GM12878 (cell line): ENCODE measurements around the gene ZNF423. TPM values are rescaled to one million over a fixed set of nuclear protein-coding genes. Genes with fewer than 3 reads are reported as not detected.
A peak's percentile ranks its signal among the peaks of the same experiment; 100 is the strongest.

Experiments used
- ATAC-seq: fragments of 200-7000 bp; cut with Tn5 transposase; 3 replicates; pipeline ENCODE4 v1.9.1; 2020; ENCODE audit warnings: mild to moderate bottlenecking, moderate library complexity
- BruUV-seq: library from RNA; stranded (reverse); fragments of 400-500 nt; replicated peaks from 2 replicates; lab custom pipeline; 2021; lab: Mats Ljungman, UMichigan
- CTCF ChIA-PET: fragments of 300-600 bp; sonication (Branson Sonifier 250); formaldehyde crosslinking; extraction: SDS; loops from one replicate; lab custom pipeline; 2021; ENCODE audit warnings: inconsistent platforms; lab: Yijun Ruan, JAX
- POLR2A ChIA-PET: fragments of 350-600 bp; formaldehyde crosslinking; extraction: SDS; loops from one replicate; lab custom pipeline; 2021; ENCODE audit warnings: inconsistent platforms; lab: Charles Lee
- RAD21 ChIA-PET: fragments of 300-600 bp; sonication (Branson Sonifier 250); formaldehyde crosslinking; loops from one replicate; lab custom pipeline; 2023; ENCODE audit warnings: antibody characterized with exemption; ENCODE audit not compliant: unreplicated experiment; lab: Charles Lee
- SMC1A ChIA-PET: fragments of 300-600 bp; sonication (Branson Sonifier 250); formaldehyde crosslinking; loops from one replicate; lab custom pipeline; 2023; ENCODE audit not compliant: unreplicated experiment, uncharacterized antibody; lab: Charles Lee
- DNase-seq: peaks from one replicate; pipeline ENCODE4 v3.0.0-alpha.2; 2011; ENCODE audit warnings: low read depth, low spot score
- FAIRE-seq: peaks from 3 replicates; lab custom pipeline; 2011; peaks lifted over from hg19 to GRCh38; lab: Jason Lieb, UNC
- H2AFZ ChIP-seq: 2 replicates; pipeline ENCODE4 v1.6.0; 2011; ENCODE audit warnings: low read depth, low read length, control low read depth; ENCODE audit not compliant: control insufficient read depth
- H3K27ac ChIP-seq: 2 replicates; pipeline ENCODE4 v1.5.1; 2011; ENCODE audit warnings: control low read depth; ENCODE audit not compliant: control insufficient read depth, insufficient read depth
- H3K27me3 ChIP-seq, 2 experiments: replicated peaks in 1 of 2; 2 replicates each; pipeline versions ENCODE4 v1.6.0 to v1.6.1; 2011; ENCODE audit warnings: low read length in 1 of 2; ENCODE audit not compliant: control insufficient read depth in 2 of 2, insufficient read depth in 2 of 2
- H3K36me3 ChIP-seq, 2 experiments: 2 replicates each; pipeline ENCODE4 v1.5.1; 2011; ENCODE audit warnings: low read length in 1 of 2; ENCODE audit not compliant: control insufficient read depth in 2 of 2, insufficient read depth in 2 of 2
- H3K4me1 ChIP-seq: 2 replicates; pipeline ENCODE4 v1.6.1; 2011; ENCODE audit warnings: mild to moderate bottlenecking, low read length, moderate library complexity, mixed read lengths; ENCODE audit not compliant: control insufficient read depth, insufficient read depth
- H3K4me2 ChIP-seq: 2 replicates; pipeline ENCODE4 v1.6.0; 2011; ENCODE audit warnings: control low read depth; ENCODE audit not compliant: control insufficient read depth, insufficient read depth
- H3K4me3 ChIP-seq: fragments of 200-600 bp; sonication (generic); 2 replicates; pipeline ENCODE4 v1.5.1; 2016
- H3K79me2 ChIP-seq: 2 replicates; pipeline ENCODE4 v1.6.0; 2011; ENCODE audit warnings: low read length; ENCODE audit not compliant: control insufficient read depth, insufficient read depth
- H3K9ac ChIP-seq: 2 replicates; pipeline ENCODE4 v1.8.0; 2011; ENCODE audit warnings: low read length, control low read depth, mixed read lengths; ENCODE audit not compliant: control insufficient read depth, insufficient read depth
- H3K9me3 ChIP-seq: replicated peaks from 3 replicates; pipeline ENCODE4 v1.5.1; 2011; ENCODE audit warnings: mild to moderate bottlenecking, low read length; ENCODE audit not compliant: control insufficient read depth, insufficient read depth
- H4K20me1 ChIP-seq: 2 replicates; pipeline ENCODE4 v1.6.0; 2011; ENCODE audit not compliant: control insufficient read depth, insufficient read depth
- IKZF2 ChIP-seq, 2 experiments: fragments of 450-650 bp; IDR thresholded peaks; 2 replicates each; pipeline ENCODE4 v1.6.1; 2017; ENCODE audit warnings: mild to moderate bottlenecking in 2 of 2, moderate library complexity in 2 of 2
- WGBS: methylation state at CpG from one replicate; pipeline ENCODE4 v1.1.6; 2016; ENCODE audit warnings: low lambda C conversion rate; ENCODE audit not compliant: insufficient replicate concordance, insufficient coverage; ENCODE audit errors: missing lambda C conversion rate; 5-methylcytosine and 5-hydroxymethylcytosine counted together
- in situ Hi-C: fragments of 300-500 bp; cut with MboI; formaldehyde crosslinking; loops from 9 replicates; pipeline ENCODE4 v1.14.3; 2018; ENCODE audit warnings: mixed read lengths
- intact Hi-C: fragments of 100-400 bp; cut with micrococcal nuclease; formaldehyde crosslinking; loops from one replicate; pipeline ENCODE4 v1.14.2; 2022; ENCODE audit not compliant: unreplicated experiment
- polyA plus RNA-seq, 11 experiments: library from polyadenylated mRNA; depleted of rRNA in 4 of 11; unstranded in 6 of 11; stranded (reverse) in 5 of 11; fragments of >200 nt; fragmentation: Nextera tagmentation in 4 of 11; fragmentation: Illumina TruSeq in 1 of 11; extraction: Ambion mirVana in 4 of 11; extraction: Trizol in 1 of 11; gene quantifications; 1 replicate in 1 of 11; 2 replicates in 10 of 11; pipeline versions ENCODE4 v1.2.1 to v1.2.3, GENCODE V29; 2011 to 2016; ENCODE audit warnings: inconsistent platforms in 2 of 11, missing spikeins in 2 of 11, low read depth in 1 of 11
- total RNA-seq, 4 experiments: library from RNA; depleted of rRNA in 3 of 4; stranded (reverse); fragments of >200 nt in 3 of 4; fragmentation: Illumina TruSeq in 1 of 4; extraction: Trizol in 1 of 4; gene quantifications; 2 replicates each; pipeline versions ENCODE4 v1.2.1 to v1.2.3, GENCODE V29; 2013 to 2021
- TF ChIP-seq, protein P1 (sequence below): fragments of 450-650 bp; formaldehyde crosslinking; IDR thresholded peaks from 2 replicates; pipeline ENCODE4 v1.5.0; 2022; ENCODE audit warnings: mild to moderate bottlenecking, missing genetic modification characterization
- TF ChIP-seq, protein P2 (sequence below): fragments of 150-350 bp; IDR thresholded peaks from 2 replicates; pipeline ENCODE4 v1.6.1; 2014; ENCODE audit warnings: mild to moderate bottlenecking, low read depth, low read length

ZNF423 gene
- total and polyA plus RNA-seq, 10 of the 15 experiments (the other 5 are each of a cell fraction or from before 2014, with no cell fraction given) = 0.03 to 0.64 (median 0.10) TPM

DNA sequence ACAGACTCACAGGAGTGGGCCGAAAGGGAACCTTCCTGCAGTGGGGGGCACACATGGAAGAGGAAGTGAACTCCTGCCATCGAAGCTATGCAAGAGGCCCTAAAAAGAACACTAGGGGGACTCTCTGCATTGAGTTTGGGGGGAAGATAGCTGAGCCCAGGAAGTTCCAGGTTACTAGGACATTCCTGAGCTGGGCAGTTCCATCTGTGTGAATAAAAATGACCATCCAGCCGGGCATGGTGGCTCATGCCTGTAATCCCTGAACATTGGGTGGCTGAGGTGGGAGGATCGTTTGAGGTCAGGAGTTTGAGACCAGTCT is 211.8 kb downstream of the ZNF423 start (continued):
- TF ChIP-seq, protein P1, sequence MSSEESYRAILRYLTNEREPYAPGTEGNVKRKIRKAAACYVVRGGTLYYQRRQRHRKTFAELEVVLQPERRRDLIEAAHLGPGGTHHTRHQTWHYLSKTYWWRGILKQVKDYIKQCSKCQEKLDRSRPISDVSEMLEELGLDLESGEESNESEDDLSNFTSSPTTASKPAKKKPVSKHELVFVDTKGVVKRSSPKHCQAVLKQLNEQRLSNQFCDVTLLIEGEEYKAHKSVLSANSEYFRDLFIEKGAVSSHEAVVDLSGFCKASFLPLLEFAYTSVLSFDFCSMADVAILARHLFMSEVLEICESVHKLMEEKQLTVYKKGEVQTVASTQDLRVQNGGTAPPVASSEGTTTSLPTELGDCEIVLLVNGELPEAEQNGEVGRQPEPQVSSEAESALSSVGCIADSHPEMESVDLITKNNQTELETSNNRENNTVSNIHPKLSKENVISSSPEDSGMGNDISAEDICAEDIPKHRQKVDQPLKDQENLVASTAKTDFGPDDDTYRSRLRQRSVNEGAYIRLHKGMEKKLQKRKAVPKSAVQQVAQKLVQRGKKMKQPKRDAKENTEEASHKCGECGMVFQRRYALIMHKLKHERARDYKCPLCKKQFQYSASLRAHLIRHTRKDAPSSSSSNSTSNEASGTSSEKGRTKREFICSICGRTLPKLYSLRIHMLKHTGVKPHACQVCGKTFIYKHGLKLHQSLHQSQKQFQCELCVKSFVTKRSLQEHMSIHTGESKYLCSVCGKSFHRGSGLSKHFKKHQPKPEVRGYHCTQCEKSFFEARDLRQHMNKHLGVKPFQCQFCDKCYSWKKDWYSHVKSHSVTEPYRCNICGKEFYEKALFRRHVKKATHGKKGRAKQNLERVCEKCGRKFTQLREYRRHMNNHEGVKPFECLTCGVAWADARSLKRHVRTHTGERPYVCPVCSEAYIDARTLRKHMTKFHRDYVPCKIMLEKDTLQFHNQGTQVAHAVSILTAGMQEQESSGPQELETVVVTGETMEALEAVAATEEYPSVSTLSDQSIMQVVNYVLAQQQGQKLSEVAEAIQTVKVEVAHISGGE (CRISPR knock-in tag) = no peak

DNA sequence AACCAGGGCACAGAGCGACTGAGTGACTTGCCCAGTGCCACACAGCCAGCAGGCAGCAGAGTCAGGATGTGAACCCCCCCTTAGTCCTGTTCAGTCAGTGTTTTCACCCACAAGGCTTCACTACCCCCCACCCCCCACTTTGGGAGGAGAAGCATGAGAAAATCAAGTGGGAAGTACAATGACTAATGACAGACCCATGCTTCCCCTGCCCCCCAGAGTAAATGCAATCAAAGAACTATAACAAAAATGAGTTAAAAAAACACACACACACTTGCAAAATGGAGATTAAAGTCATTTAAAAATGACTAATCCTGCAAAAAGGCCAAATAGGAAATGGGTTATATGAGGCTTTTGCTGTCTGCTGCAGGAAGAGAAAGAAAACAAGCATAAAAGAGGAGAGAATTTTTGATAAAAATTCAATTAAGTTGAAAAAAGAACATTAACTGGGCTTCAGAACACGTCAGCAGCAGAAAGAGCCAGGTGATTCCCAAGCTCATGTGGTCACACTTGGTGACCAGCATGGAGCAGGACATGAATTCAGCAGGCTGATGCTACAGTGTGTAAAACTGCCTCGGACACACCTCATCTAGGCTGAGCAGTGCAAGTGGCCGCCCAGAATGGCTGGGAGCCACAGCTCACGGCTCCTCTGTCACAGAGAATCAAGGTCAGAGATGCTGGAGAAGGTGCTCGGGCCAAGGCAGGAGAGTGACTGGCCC is 212.3 kb downstream of the ZNF423 start:
- ChIA-PET SMC1A (no interaction called here), POLR2A (no interaction called here), RAD21 (no interaction called here), CTCF (no interaction called here)
- H2AFZ ChIP-seq = peak overlapping the region; percentile 49
- H4K20me1 ChIP-seq = no peaks in the 10 kb centered on the region
- in situ Hi-C loops (no loop called here), intact Hi-C loops (no loop called here)
- no peaks in the 10 kb centered on the region; a peak in 1 of 4 replicates for H3K27me3 ChIP-seq
- H3K36me3 ChIP-seq = no peaks in the 10 kb centered on the region
- WGBS = 25% methylated on average over 6 of the region's 6 CpGs
- TF ChIP-seq, protein P2, sequence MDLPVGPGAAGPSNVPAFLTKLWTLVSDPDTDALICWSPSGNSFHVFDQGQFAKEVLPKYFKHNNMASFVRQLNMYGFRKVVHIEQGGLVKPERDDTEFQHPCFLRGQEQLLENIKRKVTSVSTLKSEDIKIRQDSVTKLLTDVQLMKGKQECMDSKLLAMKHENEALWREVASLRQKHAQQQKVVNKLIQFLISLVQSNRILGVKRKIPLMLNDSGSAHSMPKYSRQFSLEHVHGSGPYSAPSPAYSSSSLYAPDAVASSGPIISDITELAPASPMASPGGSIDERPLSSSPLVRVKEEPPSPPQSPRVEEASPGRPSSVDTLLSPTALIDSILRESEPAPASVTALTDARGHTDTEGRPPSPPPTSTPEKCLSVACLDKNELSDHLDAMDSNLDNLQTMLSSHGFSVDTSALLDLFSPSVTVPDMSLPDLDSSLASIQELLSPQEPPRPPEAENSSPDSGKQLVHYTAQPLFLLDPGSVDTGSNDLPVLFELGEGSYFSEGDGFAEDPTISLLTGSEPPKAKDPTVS = no peak
- no peak for TF ChIP-seq IKZF2 (IDR thresholded peaks at IDR 0.05)
- peaks cover 10% of the 10 kb centered on the region; the same call in 2 of the 3 replicates for H3K9me3 ChIP-seq
- peaks cover 20% of the 10 kb centered on the region for H3K4me1 ChIP-seq
- FAIRE-seq (no peak), DNase-seq (no peak), ATAC-seq (no peak; the same call in 2 of the 3 replicates)
- H3K27ac ChIP-seq = no peak overlapping the region
- no peak overlapping the region for H3K9ac ChIP-seq
- H3K4me3 ChIP-seq = no peak overlapping the region
- no peak overlapping the region for H3K4me2 ChIP-seq
- H3K79me2 ChIP-seq = no peaks in the 10 kb centered on the region
- BruUV-seq = no TSS peak
